ENCODE data around the gene ATP5F1E. TPM values are rescaled to one million over a fixed set of nuclear protein-coding genes. Genes with fewer than 3 reads are reported as not detected.

Gene ATP5F1E
- total and polyA plus RNA-seq, 10 of the 15 experiments (the other 5 are each of a cell fraction or from before 2014, with no cell fraction given): 49.0 to 407 (median 117) TPM

GRCh38 chr20:59007665-59008511, 24.2 kb downstream of the ATP5F1E start:
- H3K4me3 ChIP-seq: peak overlapping the region; percentile 92
- DNase-seq (ENCODE audit: low read depth, low spot score) (peak; percentile 60), ATAC-seq (peak; percentile 60), FAIRE-seq (peak; percentile 68)
- CTCF ChIA-PET: interaction anchor here (0.9 to 1.6 kb wide), 3 partner anchors 26 to 101 kb away, joined by 3 to 4 read pairs (median 4); no protein-coding TSS in a partner anchor
- POLR2A ChIA-PET: interaction anchor here (0.5 to 2.2 kb wide), 7 partner anchors 14 to 101 kb away, joined by 3 to 15 read pairs (median 5); partner anchors contain the start of gene ATP5F1E
- peak overlapping the region; percentile 92 for H3K9ac ChIP-seq (ENCODE audit: control insufficient read depth, insufficient read depth, low read length)
- peaks cover 45% of the 10 kb centered on the region for H3K79me2 ChIP-seq (ENCODE audit: control insufficient read depth, insufficient read depth, low read length)
- 9% methylated on average over 22 of the region's 24 CpGs for WGBS (ENCODE audit: insufficient coverage, insufficient replicate concordance, low lambda C conversion rate, missing lambda C conversion rate)
- no peaks in the 10 kb centered on the region for H4K20me1 ChIP-seq (ENCODE audit: control insufficient read depth, insufficient read depth)
- peaks cover 2 to 10% of the 10 kb centered on the region in 2 experiments; a peak in 3 of 4 replicates for H3K36me3 ChIP-seq (ENCODE audit: control insufficient read depth in 2 of 2, insufficient read depth in 2 of 2, low read length in 1 of 2)
- RAD21 ChIA-PET (ENCODE audit: unreplicated experiment): interaction anchor here (1.0 to 2.6 kb wide), 5 partner anchors 24 to 121 kb away, joined by 3 to 15 read pairs (median 4); partner anchors contain the start of genes ATP5F1E and PRELID3B
- in situ Hi-C loops (cut with MboI) (loop anchor here (10.0 kb wide), 2 partner anchors 553 to 1613 kb away; partner anchors contain the start of gene RBM38), intact Hi-C loops (cut with micrococcal nuclease; ENCODE audit: unreplicated experiment) (loop anchor here (1.0 kb wide), 2 partner anchors 24 to 101 kb away; partner anchors contain the start of gene ATP5F1E)
- peaks cover 29% of the 10 kb centered on the region for H3K4me1 ChIP-seq (ENCODE audit: control insufficient read depth, insufficient read depth, low read length)
- peak overlapping the region; percentile 38; the same call in 1 of the 2 replicates for H2AFZ ChIP-seq (ENCODE audit: control insufficient read depth, low read depth, low read length)
- peak overlapping the region; percentile 83 for H3K4me2 ChIP-seq (ENCODE audit: control insufficient read depth, insufficient read depth)
- TSS peak; percentile 65 for BruUV-seq (replicated peaks)
- H3K27me3 ChIP-seq (replicated peaks in 1 of 2; ENCODE audit: control insufficient read depth in 2 of 2, insufficient read depth in 2 of 2, low read length in 1 of 2): no peaks in the 10 kb centered on the region
- H3K9me3 ChIP-seq (replicated peaks; ENCODE audit: control insufficient read depth, insufficient read depth, low read length): no peaks in the 10 kb centered on the region
- H3K27ac ChIP-seq (ENCODE audit: control insufficient read depth, insufficient read depth): peak overlapping the region; percentile 95
- SMC1A ChIA-PET (ENCODE audit: uncharacterized antibody, unreplicated experiment): interaction anchor here (0.6 to 2.2 kb wide), 14 partner anchors 9 to 215 kb away, joined by 3 to 22 read pairs (median 4); partner anchors contain the start of gene ATP5F1E
- TF ChIP-seq NR2C2 (IDR thresholded peaks at IDR 0.05; ENCODE audit: borderline replicate concordance, control insufficient read depth, insufficient read length, low read depth) (no peak), CHD1 (IDR thresholded peaks at IDR 0.05; ENCODE audit: low read depth, low read length) (0 out of 2 replicates have a peak, but pooled peaks have one; percentile 55), NR2F1 (conservative IDR thresholded peaks at IDR 0.05) (peak; percentile 6; the same call in 1 of the 2 replicates), MXI1 (IDR thresholded peaks at IDR 0.05; ENCODE audit: low read depth, low read length) (peak; percentile 76), EP300 (IDR thresholded peaks at IDR 0.05; ENCODE audit: borderline replicate concordance in 1 of 2, control insufficient read depth in 1 of 2, low read depth in 2 of 2, low read length in 2 of 2) (peak; percentile 86 to 94; a peak in 3 of 4 replicates), PAX5 (IDR thresholded peaks at IDR 0.05; ENCODE audit: borderline replicate concordance, low read depth, low read length) (peak; percentile 91), HSF1 (IDR thresholded peaks at IDR 0.05; ENCODE audit: low read depth, low read length) (peak; percentile 90), RCOR1 (conservative IDR thresholded peaks at IDR 0.05; ENCODE audit: low read depth, low read length) (0 out of 2 replicates have a peak, but pooled peaks have one; percentile 6), NBN (IDR thresholded peaks at IDR 0.05) (peak; percentile 93), POLR2AphosphoS2 (IDR thresholded peaks at IDR 0.05; ENCODE audit: low read depth, low read length) (no peak), BCL11A (IDR thresholded peaks at IDR 0.05; ENCODE audit: low read depth, low read length) (peak; percentile 99), STAT3 (IDR thresholded peaks at IDR 0.05; ENCODE audit: low read depth, low read length) (no peak; the same call in 1 of the 2 replicates), SIN3A (IDR thresholded peaks at IDR 0.05; ENCODE audit: low read depth, low read length) (0 out of 2 replicates have a peak, but pooled peaks have one; percentile 40), ZNF592 (IDR thresholded peaks at IDR 0.05) (no peak), MEF2A (IDR thresholded peaks at IDR 0.05; ENCODE audit: insufficient read depth, low read depth, low read length) (peak; percentile 75; the same call in 1 of the 2 replicates), NR2C1 (IDR thresholded peaks at IDR 0.05) (peak; percentile 15; the same call in 1 of the 2 replicates)

Measured in GM12878 (cell line).